IMR-90 (cell line): Measurements from ENCODE around the gene CNTN4.

Source experiments
- CEBPB ChIP-seq: IDR thresholded peaks from 2 replicates; pipeline ENCODE4 v1.6.1; 2012; ENCODE audit warnings: low read depth, low read length, improper control_type of control experiment
- CHD1 ChIP-seq: IDR thresholded peaks from 2 replicates; pipeline ENCODE4 v1.6.1; 2012; ENCODE audit warnings: low read depth, low read length, improper control_type of control experiment
- FOS ChIP-seq: fragments of 150-350 bp; IDR thresholded peaks from 2 replicates; pipeline ENCODE4 v1.6.1; 2016; ENCODE audit warnings: low read depth, low read length
- MAFK ChIP-seq: IDR thresholded peaks from 2 replicates; pipeline ENCODE4 v1.6.1; 2012; ENCODE audit warnings: low read depth, low read length, improper control_type of control experiment
- MXI1 ChIP-seq: IDR thresholded peaks from 2 replicates; pipeline ENCODE4 v1.6.1; 2012; ENCODE audit warnings: low read depth, mild to moderate bottlenecking, low read length, moderate library complexity, borderline replicate concordance
- NFE2L2 ChIP-seq: fragments of 150-350 bp; IDR thresholded peaks from 2 replicates; pipeline ENCODE4 v1.6.1; 2016; ENCODE audit warnings: low read depth, mild to moderate bottlenecking, low read length
- POLR2A ChIP-seq: IDR thresholded peaks from 2 replicates; pipeline ENCODE4 v1.6.1; 2012; ENCODE audit warnings: mild to moderate bottlenecking, low read depth, low read length
- RAD21 ChIP-seq: IDR thresholded peaks from 2 replicates; pipeline ENCODE4 v1.6.1; 2012; ENCODE audit warnings: low read length, improper control_type of control experiment
- RCOR1 ChIP-seq: IDR thresholded peaks from 2 replicates; pipeline ENCODE4 v1.6.1; 2012; ENCODE audit warnings: mild to moderate bottlenecking, low read length, improper control_type of control experiment; ENCODE audit not compliant: insufficient replicate concordance
- RFX5 ChIP-seq: IDR thresholded peaks from 2 replicates; pipeline ENCODE4 v1.8.0; 2012; ENCODE audit warnings: low read depth, mild to moderate bottlenecking, low read length, moderate library complexity
- SMC3 ChIP-seq: fragments of 150-350 bp; IDR thresholded peaks from 2 replicates; pipeline ENCODE4 v1.6.1; 2016; ENCODE audit warnings: low read depth, mild to moderate bottlenecking, antibody characterized with exemption, low read length, moderate library complexity
- TF ChIP-seq, protein P1 (sequence below): conservative IDR thresholded peaks from 2 replicates; pipeline ENCODE4 v1.5.1; 2012; ENCODE audit warnings: mild to moderate bottlenecking, low read depth, low read length, improper control_type of control experiment
- TF ChIP-seq, protein P2 (sequence below): fragments of 150-350 bp; IDR thresholded peaks from 2 replicates; pipeline ENCODE4 v1.6.1; 2017; ENCODE audit warnings: mild to moderate bottlenecking, antibody characterized with exemption, low read length, low read depth

DNA sequence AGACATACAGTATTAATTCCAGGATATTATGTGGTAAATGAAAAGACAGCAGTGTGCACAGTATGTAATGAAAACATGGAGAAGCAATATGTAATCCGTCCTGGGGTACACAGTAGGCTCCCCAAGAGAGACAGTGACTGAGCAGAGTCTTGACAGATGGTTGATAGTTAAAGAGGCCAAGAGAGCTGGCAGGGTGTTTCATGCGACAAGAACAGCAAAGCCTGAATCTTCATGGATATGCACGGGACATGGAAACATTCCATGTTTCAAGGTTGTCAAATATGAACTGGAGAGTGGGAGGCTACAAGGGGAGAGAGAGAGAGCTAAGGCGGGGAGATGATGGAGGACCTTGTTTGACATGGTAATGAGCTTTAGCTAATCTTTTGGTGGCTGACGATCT lies 673.1 kb downstream of the CNTN4 start:
- TF ChIP-seq, protein P1, sequence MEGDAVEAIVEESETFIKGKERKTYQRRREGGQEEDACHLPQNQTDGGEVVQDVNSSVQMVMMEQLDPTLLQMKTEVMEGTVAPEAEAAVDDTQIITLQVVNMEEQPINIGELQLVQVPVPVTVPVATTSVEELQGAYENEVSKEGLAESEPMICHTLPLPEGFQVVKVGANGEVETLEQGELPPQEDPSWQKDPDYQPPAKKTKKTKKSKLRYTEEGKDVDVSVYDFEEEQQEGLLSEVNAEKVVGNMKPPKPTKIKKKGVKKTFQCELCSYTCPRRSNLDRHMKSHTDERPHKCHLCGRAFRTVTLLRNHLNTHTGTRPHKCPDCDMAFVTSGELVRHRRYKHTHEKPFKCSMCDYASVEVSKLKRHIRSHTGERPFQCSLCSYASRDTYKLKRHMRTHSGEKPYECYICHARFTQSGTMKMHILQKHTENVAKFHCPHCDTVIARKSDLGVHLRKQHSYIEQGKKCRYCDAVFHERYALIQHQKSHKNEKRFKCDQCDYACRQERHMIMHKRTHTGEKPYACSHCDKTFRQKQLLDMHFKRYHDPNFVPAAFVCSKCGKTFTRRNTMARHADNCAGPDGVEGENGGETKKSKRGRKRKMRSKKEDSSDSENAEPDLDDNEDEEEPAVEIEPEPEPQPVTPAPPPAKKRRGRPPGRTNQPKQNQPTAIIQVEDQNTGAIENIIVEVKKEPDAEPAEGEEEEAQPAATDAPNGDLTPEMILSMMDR = no peak
- TF ChIP-seq POLR2A (no peak), RAD21 (no peak), CEBPB (no peak), SMC3 (no peak), FOS (no peak), RCOR1 (no peak), MAFK (no peak), NFE2L2 (no peak), RFX5 (no peak), CHD1 (no peak), MXI1 (no peak)
- TF ChIP-seq, protein P2, sequence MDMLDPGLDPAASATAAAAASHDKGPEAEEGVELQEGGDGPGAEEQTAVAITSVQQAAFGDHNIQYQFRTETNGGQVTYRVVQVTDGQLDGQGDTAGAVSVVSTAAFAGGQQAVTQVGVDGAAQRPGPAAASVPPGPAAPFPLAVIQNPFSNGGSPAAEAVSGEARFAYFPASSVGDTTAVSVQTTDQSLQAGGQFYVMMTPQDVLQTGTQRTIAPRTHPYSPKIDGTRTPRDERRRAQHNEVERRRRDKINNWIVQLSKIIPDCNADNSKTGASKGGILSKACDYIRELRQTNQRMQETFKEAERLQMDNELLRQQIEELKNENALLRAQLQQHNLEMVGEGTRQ = no peak
